HepG2 (cell line): ENCODE measurements around the gene NOXO1. TPM values are rescaled to one million over a fixed set of nuclear protein-coding genes. Genes with fewer than 3 reads are reported as not detected.

Experiments used
- CREB1 ChIP-seq, 2 experiments: fragments of 450-650 bp in 1 of 2; IDR thresholded peaks; 2 replicates each; pipeline ENCODE4 v1.6.1; 2016 to 2017; ENCODE audit warnings: control low read depth in 1 of 2, mild to moderate bottlenecking in 1 of 2, missing compliant biosample characterization in 1 of 2, missing genetic modification characterization in 1 of 2
- FOSL2 ChIP-seq: sonication (generic); formaldehyde crosslinking; IDR thresholded peaks from 2 replicates; pipeline ENCODE4 v1.4.0; 2020; ENCODE audit warnings: missing genetic modification reagents
- HOXA7 ChIP-seq: sonication (generic); formaldehyde crosslinking; IDR thresholded peaks from 2 replicates; pipeline ENCODE4 v1.8.1; 2022; ENCODE audit warnings: mild to moderate bottlenecking, missing genetic modification reagents, moderate library complexity
- KLF16 ChIP-seq, 2 experiments: sonication (generic) in 1 of 2; formaldehyde crosslinking in 1 of 2; IDR thresholded peaks; 2 replicates each; pipeline versions ENCODE4 v1.6.1 to v1.8.0; 2016 to 2023; ENCODE audit warnings: missing genetic modification reagents in 2 of 2, missing compliant biosample characterization in 1 of 2
- MAZ ChIP-seq, 2 experiments: sonication (generic) in 1 of 2; formaldehyde crosslinking in 1 of 2; IDR thresholded peaks; 2 replicates each; pipeline versions ENCODE4 v1.5.0 to v1.6.1; 2012 to 2020; ENCODE audit warnings: low read depth in 2 of 2, mild to moderate bottlenecking in 2 of 2, borderline replicate concordance in 1 of 2, improper control_type of control experiment in 1 of 2, low read length in 1 of 2, missing genetic modification reagents in 1 of 2, moderate library complexity in 1 of 2
- MIXL1 ChIP-seq: IDR thresholded peaks from 2 replicates; pipeline ENCODE4 v1.6.1; 2016
- PHF5A ChIP-seq: IDR thresholded peaks from one replicate; pipeline ENCODE4 v1.6.1; 2018; ENCODE audit warnings: low read depth, missing genetic modification reagents; ENCODE audit not compliant: unreplicated experiment
- SMC3 ChIP-seq: IDR thresholded peaks from 2 replicates; pipeline ENCODE4 v1.6.1; 2011; ENCODE audit warnings: low read length, improper control_type of control experiment
- SNAPC2 ChIP-seq: sonication (generic); formaldehyde crosslinking; IDR thresholded peaks from 2 replicates; pipeline ENCODE4 v1.8.1; 2022; ENCODE audit warnings: mild to moderate bottlenecking, missing genetic modification reagents
- U2AF2 ChIP-seq: fragments of 200-400 bp; formaldehyde crosslinking; IDR thresholded peaks from 2 replicates; pipeline ENCODE4 v1.6.1; 2017; ENCODE audit warnings: low read depth, mild to moderate bottlenecking, low read length
- YEATS2 ChIP-seq: sonication (generic); formaldehyde crosslinking; IDR thresholded peaks from 2 replicates; pipeline ENCODE4 v1.4.0; 2020; ENCODE audit warnings: missing genetic modification reagents, borderline replicate concordance
- ZEB1 ChIP-seq: IDR thresholded peaks from 2 replicates; pipeline ENCODE4 v1.6.1; 2012; ENCODE audit warnings: mild to moderate bottlenecking, low read depth, inconsistent platforms; ENCODE audit not compliant: insufficient replicate concordance
- ZIK1 ChIP-seq: sonication (generic); formaldehyde crosslinking; IDR thresholded peaks from 2 replicates; pipeline ENCODE4 v1.5.0; 2020; ENCODE audit warnings: mild to moderate bottlenecking, low read depth, missing genetic modification reagents, borderline replicate concordance
- ZNF18 ChIP-seq: sonication (generic); formaldehyde crosslinking; IDR thresholded peaks from 2 replicates; pipeline ENCODE4 v1.8.0; 2022; ENCODE audit warnings: mild to moderate bottlenecking, missing genetic modification reagents; ENCODE audit not compliant: insufficient replicate concordance
- ZNF337 ChIP-seq: sonication (generic); formaldehyde crosslinking; IDR thresholded peaks from 2 replicates; pipeline ENCODE4 v1.5.1; 2020; ENCODE audit warnings: missing genetic modification reagents, low read depth, mild to moderate bottlenecking, borderline replicate concordance
- ZNF33A ChIP-seq: sonication (generic); formaldehyde crosslinking; IDR thresholded peaks from 2 replicates; pipeline ENCODE4 v1.5.1; 2020; ENCODE audit warnings: missing genetic modification reagents, mild to moderate bottlenecking, moderate library complexity, borderline replicate concordance
- ZNF468 ChIP-seq: sonication (generic); formaldehyde crosslinking; IDR thresholded peaks from 2 replicates; pipeline ENCODE4 v1.8.0; 2022; ENCODE audit warnings: mild to moderate bottlenecking, moderate library complexity, missing genetic modification reagents
- ZNF543 ChIP-seq: sonication (generic); formaldehyde crosslinking; IDR thresholded peaks from 2 replicates; pipeline ENCODE4 v1.4.0; 2020; ENCODE audit warnings: mild to moderate bottlenecking, missing genetic modification reagents
- ZNF773 ChIP-seq: sonication (generic); formaldehyde crosslinking; IDR thresholded peaks from 2 replicates; pipeline ENCODE4 v1.4.0; 2020; ENCODE audit warnings: missing genetic modification reagents, borderline replicate concordance
- ZNF788 ChIP-seq: sonication (generic); formaldehyde crosslinking; IDR thresholded peaks from 2 replicates; pipeline ENCODE4 v1.5.0; 2020; ENCODE audit warnings: mild to moderate bottlenecking, missing genetic modification reagents, borderline replicate concordance
- polyA plus RNA-seq, 8 experiments: library from polyadenylated mRNA; depleted of rRNA in 3 of 8; stranded (reverse) in 7 of 8; unstranded in 1 of 8; fragments of >200 nt; fragmentation: Illumina TruSeq in 4 of 8; extraction: Trizol in 4 of 8; gene quantifications; 2 replicates each; pipeline versions ENCODE4 v1.2.1 to v1.2.3, GENCODE V29; 2011 to 2016; ENCODE audit warnings: low read depth in 4 of 8, missing spikeins in 1 of 8, mixed read lengths in 1 of 8; ENCODE audit not compliant: insufficient read depth in 1 of 8
- total RNA-seq, 5 experiments: library from RNA; depleted of rRNA; stranded (reverse); fragments of >200 nt; fragmentation: Illumina TruSeq; extraction: Trizol; gene quantifications; 2 replicates each; pipeline ENCODE4 v1.2.3, GENCODE V29; 2016; ENCODE audit warnings: low read depth in 1 of 5
- TF ChIP-seq, protein P1 (sequence below): conservative IDR thresholded peaks from 2 replicates; pipeline ENCODE4 v1.6.1; 2018; ENCODE audit warnings: missing genetic modification reagents
- TF ChIP-seq, protein P2 (sequence below): sonication (generic); formaldehyde crosslinking; IDR thresholded peaks from 2 replicates; pipeline ENCODE4 v1.4.0; 2020; ENCODE audit warnings: missing genetic modification reagents, borderline replicate concordance
- TF ChIP-seq, protein P3 (sequence below): sonication (generic); formaldehyde crosslinking; IDR thresholded peaks from 2 replicates; pipeline ENCODE4 v1.4.0; 2020; ENCODE audit warnings: mild to moderate bottlenecking, missing genetic modification reagents

NOXO1 gene
- total and polyA plus RNA-seq, 2 of the 13 experiments (the other 11 are each of a cell fraction or from before 2014, with no cell fraction given): 0.69 to 1.4 TPM

GRCh38 chr16:1942810-1943726, 38.2 kb downstream of the NOXO1 start, which contains the start of gene MSRB1 (continued):
- TF ChIP-seq ZNF18 (CRISPR knock-in tag) (peak; percentile 1), SMC3 (no peak), FOSL2 (peak; percentile 28; the same call in 1 of the 2 replicates), ZNF337 (no peak), SNAPC2 (CRISPR knock-in tag) (no peak), YEATS2 (peak; percentile 43; the same call in 1 of the 2 replicates), ZNF468 (CRISPR knock-in tag) (0 out of 2 replicates have a peak, but pooled peaks have one; percentile 71), ZEB1 (no peak), MAZ (IDR thresholded peaks at IDR 0.05; ENCODE audit: borderline replicate concordance, low read depth, low read length) (peak; percentile 68; the same call in 1 of the 2 replicates), MAZ (CRISPR knock-in tag; IDR thresholded peaks at IDR 0.05; ENCODE audit: low read depth) (peak; percentile 82; the same call in 1 of the 2 replicates), KLF16 (CRISPR knock-in tag; IDR thresholded peaks at IDR 0.05) (peak in 1 of 2 experiments; percentile 79; a peak in 2 of 4 replicates), ZNF788 (CRISPR knock-in tag) (peak; percentile 78; the same call in 1 of the 2 replicates), ZNF773 (CRISPR knock-in tag) (no peak), HOXA7 (CRISPR knock-in tag) (no peak), ZNF33A (CRISPR knock-in tag) (peak; percentile 85; the same call in 1 of the 2 replicates), ZNF543 (CRISPR knock-in tag) (peak; percentile 87; the same call in 1 of the 2 replicates), ZIK1 (CRISPR knock-in tag) (no peak; the same call in 1 of the 2 replicates), MIXL1 (no peak), CREB1 (IDR thresholded peaks at IDR 0.05) (peak; percentile 35; the same call in 1 of the 2 replicates), CREB1 (CRISPR knock-in tag; IDR thresholded peaks at IDR 0.05) (no peak), U2AF2 (no peak), PHF5A (CRISPR knock-in tag) (no peak)
- TF ChIP-seq, protein P1, sequence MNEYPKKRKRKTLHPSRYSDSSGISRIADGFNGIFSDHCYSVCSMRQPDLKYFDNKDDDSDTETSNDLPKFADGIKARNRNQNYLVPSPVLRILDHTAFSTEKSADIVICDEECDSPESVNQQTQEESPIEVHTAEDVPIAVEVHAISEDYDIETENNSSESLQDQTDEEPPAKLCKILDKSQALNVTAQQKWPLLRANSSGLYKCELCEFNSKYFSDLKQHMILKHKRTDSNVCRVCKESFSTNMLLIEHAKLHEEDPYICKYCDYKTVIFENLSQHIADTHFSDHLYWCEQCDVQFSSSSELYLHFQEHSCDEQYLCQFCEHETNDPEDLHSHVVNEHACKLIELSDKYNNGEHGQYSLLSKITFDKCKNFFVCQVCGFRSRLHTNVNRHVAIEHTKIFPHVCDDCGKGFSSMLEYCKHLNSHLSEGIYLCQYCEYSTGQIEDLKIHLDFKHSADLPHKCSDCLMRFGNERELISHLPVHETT: peak; percentile 91
- TF ChIP-seq, protein P2, sequence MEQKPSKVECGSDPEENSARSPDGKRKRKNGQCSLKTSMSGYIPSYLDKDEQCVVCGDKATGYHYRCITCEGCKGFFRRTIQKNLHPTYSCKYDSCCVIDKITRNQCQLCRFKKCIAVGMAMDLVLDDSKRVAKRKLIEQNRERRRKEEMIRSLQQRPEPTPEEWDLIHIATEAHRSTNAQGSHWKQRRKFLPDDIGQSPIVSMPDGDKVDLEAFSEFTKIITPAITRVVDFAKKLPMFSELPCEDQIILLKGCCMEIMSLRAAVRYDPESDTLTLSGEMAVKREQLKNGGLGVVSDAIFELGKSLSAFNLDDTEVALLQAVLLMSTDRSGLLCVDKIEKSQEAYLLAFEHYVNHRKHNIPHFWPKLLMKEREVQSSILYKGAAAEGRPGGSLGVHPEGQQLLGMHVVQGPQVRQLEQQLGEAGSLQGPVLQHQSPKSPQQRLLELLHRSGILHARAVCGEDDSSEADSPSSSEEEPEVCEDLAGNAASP (CRISPR knock-in tag): no peak
- TF ChIP-seq, protein P3, sequence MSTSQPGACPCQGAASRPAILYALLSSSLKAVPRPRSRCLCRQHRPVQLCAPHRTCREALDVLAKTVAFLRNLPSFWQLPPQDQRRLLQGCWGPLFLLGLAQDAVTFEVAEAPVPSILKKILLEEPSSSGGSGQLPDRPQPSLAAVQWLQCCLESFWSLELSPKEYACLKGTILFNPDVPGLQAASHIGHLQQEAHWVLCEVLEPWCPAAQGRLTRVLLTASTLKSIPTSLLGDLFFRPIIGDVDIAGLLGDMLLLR (CRISPR knock-in tag): peak; percentile 57; the same call in 1 of the 2 replicates
